Chondrocyte (in vitro differentiated cells): ENCODE results near the gene PRKAG2. TPM values are rescaled to one million over a fixed set of nuclear protein-coding genes. Genes with fewer than 3 reads are reported as not detected.
A peak's percentile ranks its signal among the peaks of the same experiment; 100 is the strongest.
"Not testable (repeated sequence)": the region's sequence is repeated elsewhere in the genome, so short reads cannot be mapped to it uniquely, and the experiment has no call there.

ENCODE experiments used
- DNase-seq: peaks from one replicate; pipeline ENCODE4 v3.0.0; 2021; ENCODE audit warnings: mixed read lengths, low spot score
- H3K27ac Mint-ChIP-seq: one replicate; pipeline ENCODE4 v1.8.0; 2021; ENCODE audit warnings: mild to moderate bottlenecking, moderate library complexity, mixed read lengths; ENCODE audit not compliant: unreplicated experiment
- H3K27me3 Mint-ChIP-seq: 2 replicates; pipeline ENCODE4 v1.8.0; 2021; ENCODE audit warnings: low read depth, mixed read lengths
- H3K36me3 Mint-ChIP-seq: 2 replicates; pipeline ENCODE4 v1.8.0; 2021; ENCODE audit warnings: low read depth, mixed read lengths
- H3K4me1 Mint-ChIP-seq: 2 replicates; pipeline ENCODE4 v1.8.0; 2021; ENCODE audit warnings: low read depth, mild to moderate bottlenecking, mixed read lengths
- H3K4me3 Mint-ChIP-seq: one replicate; pipeline ENCODE4 v1.8.0; 2021; ENCODE audit warnings: mild to moderate bottlenecking, moderate library complexity, mixed read lengths; ENCODE audit not compliant: unreplicated experiment
- H3K9me3 Mint-ChIP-seq: 2 replicates; pipeline ENCODE4 v1.8.0; 2021; ENCODE audit warnings: low read depth, mixed read lengths
- CTCF ChIP-seq: fragments of 200-600 bp; sonication (generic); IDR thresholded peaks from 2 replicates; pipeline ENCODE4 v1.5.0; 2021; ENCODE audit warnings: antibody characterized with exemption, mild to moderate bottlenecking, moderate library complexity
- total RNA-seq: library from RNA; stranded (reverse); gene quantifications from 3 replicates; pipeline ENCODE4 v1.2.1, GENCODE V29; 2021

PRKAG2 gene
- total RNA-seq, 1 donor from 2014 or later, result 35.4 TPM

- no peaks in the 10 kb centered on the region for H3K27me3 Mint-ChIP-seq
- peak overlapping the region; percentile 97 for H3K27ac Mint-ChIP-seq
- H3K36me3 Mint-ChIP-seq, result no peaks in the 10 kb centered on the region
- TF ChIP-seq CTCF, result no peak
- peaks cover 28% of the 10 kb centered on the region for H3K4me1 Mint-ChIP-seq
- DNase-seq, result no peak
- H3K9me3 Mint-ChIP-seq, result no peaks in the 10 kb centered on the region
- peak overlapping the region; percentile 96 for H3K4me3 Mint-ChIP-seq
Observed at GRCh38 chr7:151520419-151521261, 356.3 kb downstream of the PRKAG2 start.

- no peak for TF ChIP-seq CTCF
Observed at GRCh38 chr7:151519765-151520418, 357.0 kb downstream of the PRKAG2 start, which contains the start of gene RHEB. Gene RHEB (minus strand): TSS chr7:151519895. CDS start chr7:151519511, 384 bp downstream.

GRCh38 chr7:151518947-151519764 is 357.8 kb downstream of the PRKAG2 start:
- H3K36me3 Mint-ChIP-seq, DNase-seq: not testable (repeated sequence)
- peaks cover 42% of the 10 kb centered on the region for H3K4me1 Mint-ChIP-seq

More at GRCh38 chr7:151519765-151520418, 357.0 kb downstream of the PRKAG2 start, which contains the start of gene RHEB:
- peak within 1 kb of the TSS; percentile 97 for H3K27ac Mint-ChIP-seq
- peak within 1 kb of the TSS; percentile 96 for H3K4me3 Mint-ChIP-seq
- no peaks in the 10 kb centered on the region for H3K9me3 Mint-ChIP-seq
- H3K27me3 Mint-ChIP-seq, result no peaks in the 10 kb centered on the region
- peak; percentile 98 for DNase-seq
- H3K36me3 Mint-ChIP-seq, result no peaks in the 10 kb centered on the region
- H3K4me1 Mint-ChIP-seq, result peaks cover 35% of the 10 kb centered on the region

GRCh38 chr7:151518105-151518946 is 358.6 kb downstream of the PRKAG2 start:
- peaks cover 51% of the 10 kb centered on the region for H3K4me1 Mint-ChIP-seq
- no peak for TF ChIP-seq CTCF
- H3K9me3 Mint-ChIP-seq, result peaks cover 8% of the 10 kb centered on the region
- H3K4me3 Mint-ChIP-seq, result peak overlapping the region; percentile 96
- H3K27me3 Mint-ChIP-seq, result no peaks in the 10 kb centered on the region
- H3K27ac Mint-ChIP-seq, result peak overlapping the region; percentile 95
- H3K36me3 Mint-ChIP-seq, result no peaks in the 10 kb centered on the region
- no peak for DNase-seq

More at GRCh38 chr7:151518947-151519764, 357.8 kb downstream of the PRKAG2 start:
- H3K27ac Mint-ChIP-seq, result peak overlapping the region; percentile 97
- H3K9me3 Mint-ChIP-seq, H3K27me3 Mint-ChIP-seq: not testable (repeated sequence)
- H3K4me3 Mint-ChIP-seq, result peak overlapping the region; percentile 96
- peak; percentile 40 for TF ChIP-seq CTCF
